MCF 10A (cell line): ENCODE data around the gene ACOXL. TPM values are rescaled to one million over a fixed set of nuclear protein-coding genes. Genes with fewer than 3 reads are reported as not detected.

Experiments
- BruUV-seq: library from RNA; stranded (reverse); fragments of 400-500 nt; replicated peaks from 2 replicates; lab custom pipeline; 2021; lab: Mats Ljungman, UMichigan
- CTCF ChIA-PET: fragments of 300-600 bp; sonication (Branson Sonifier 250); formaldehyde crosslinking; extraction: SDS; loops from one replicate; lab custom pipeline; 2021; ENCODE audit warnings: antibody characterized with exemption, inconsistent platforms; lab: Yijun Ruan, JAX
- POLR2A ChIA-PET: fragments of 300-600, 350-650 bp; sonication (Branson Sonifier 250); formaldehyde crosslinking; extraction: SDS; loops from one replicate; lab custom pipeline; 2020; ENCODE audit warnings: antibody characterized with exemption, inconsistent platforms; lab: Yijun Ruan, JAX
- DNase-seq: peaks from one replicate; pipeline ENCODE4 v3.0.0-alpha.2; 2018; ENCODE audit not compliant: unreplicated experiment
- H3K27ac Mint-ChIP-seq: one replicate; pipeline ENCODE4 v1.8.0; 2022; ENCODE audit warnings: mild to moderate bottlenecking, low read depth, mixed read lengths; ENCODE audit not compliant: unreplicated experiment
- H3K27me3 Mint-ChIP-seq: one replicate; pipeline ENCODE4 v1.8.0; 2022; ENCODE audit warnings: mixed read lengths; ENCODE audit not compliant: insufficient read depth, unreplicated experiment
- H3K36me3 Mint-ChIP-seq: one replicate; pipeline ENCODE4 v1.8.0; 2022; ENCODE audit warnings: mild to moderate bottlenecking, moderate library complexity, mixed read lengths; ENCODE audit not compliant: insufficient read depth, unreplicated experiment
- H3K4me1 Mint-ChIP-seq: one replicate; pipeline ENCODE4 v1.8.0; 2022; ENCODE audit warnings: mixed read lengths; ENCODE audit not compliant: insufficient read depth, unreplicated experiment
- H3K4me3 Mint-ChIP-seq: one replicate; pipeline ENCODE4 v1.8.0; 2022; ENCODE audit warnings: mild to moderate bottlenecking, moderate library complexity, mixed read lengths; ENCODE audit not compliant: unreplicated experiment
- H3K9me3 Mint-ChIP-seq: one replicate; pipeline ENCODE4 v1.8.0; 2022; ENCODE audit warnings: mixed read lengths; ENCODE audit not compliant: unreplicated experiment
- CTCF ChIP-seq: fragments of 200-600 bp; IDR thresholded peaks from one replicate; pipeline ENCODE4 v1.8.0; 2022; ENCODE audit warnings: antibody characterized with exemption, mild to moderate bottlenecking; ENCODE audit not compliant: unreplicated experiment
- intact Hi-C: fragments of 100-400 bp; cut with micrococcal nuclease; formaldehyde crosslinking; loops from 2 replicates; pipeline ENCODE4 v1.14.1; 2022
- total RNA-seq: library from RNA; stranded (reverse); gene quantifications from 2 replicates; pipeline ENCODE4 v1.2.3, GENCODE V29; 2022

The ACOXL gene
- total RNA-seq, 1 experiment from 2014 or later = not detected

DNA sequence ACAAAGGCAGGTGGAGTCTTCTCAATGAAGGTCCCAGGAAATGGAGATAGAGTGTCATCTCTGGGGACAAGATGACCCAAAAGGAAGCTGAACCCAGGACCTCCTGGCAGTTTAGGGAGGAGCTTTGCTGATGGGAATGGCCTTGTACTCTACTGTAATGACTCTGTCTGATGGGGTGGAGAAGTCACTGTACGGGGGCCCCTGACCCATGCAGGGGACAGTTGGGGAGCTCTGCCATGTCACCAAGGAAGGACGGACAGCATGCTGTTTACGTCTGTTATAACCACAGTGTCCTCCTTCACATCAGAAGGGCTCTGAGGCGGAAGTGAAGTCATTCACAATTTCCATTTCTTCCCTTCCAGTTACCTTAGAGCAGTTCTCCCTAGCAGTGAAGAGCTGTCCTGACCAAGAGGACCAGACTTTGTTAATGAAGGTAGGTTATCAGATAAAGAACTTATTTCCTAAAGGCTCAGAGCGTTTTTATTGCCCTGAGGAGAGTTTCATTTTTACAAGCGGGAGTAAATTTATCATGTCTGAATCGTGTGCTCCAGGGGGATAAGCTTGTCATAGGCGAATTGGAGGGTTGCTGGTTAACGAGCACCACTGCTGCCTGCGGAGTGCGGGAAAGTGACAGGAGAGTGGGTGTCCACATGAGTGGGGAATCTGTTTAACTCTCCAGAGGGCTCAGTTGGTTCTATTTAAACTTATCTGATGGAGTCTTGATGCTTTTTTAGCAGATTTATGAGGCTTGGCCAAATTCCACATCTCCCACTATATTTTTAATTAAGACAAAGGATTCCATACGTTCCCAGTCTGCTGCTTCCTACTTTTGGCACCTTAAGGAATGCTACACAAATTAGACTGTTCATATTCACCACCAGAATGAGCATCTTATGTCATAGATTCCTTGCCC, 316.7 kb downstream of the ACOXL start:
- DNase-seq = no peak
- H3K4me1 Mint-ChIP-seq = no peaks in the 10 kb centered on the region
- no peaks in the 10 kb centered on the region for H3K9me3 Mint-ChIP-seq
- TF ChIP-seq CTCF = no peak
- ChIA-PET CTCF (interaction anchor here (0.5 kb wide), 1 partner anchor 26 kb away, joined by 3 read pairs; no protein-coding TSS in a partner anchor), POLR2A (interaction anchor here (0.7 kb wide), 1 partner anchor 16 kb away, joined by 3 read pairs; no protein-coding TSS in a partner anchor)
- H3K4me3 Mint-ChIP-seq = no peak overlapping the region
- H3K36me3 Mint-ChIP-seq = no peaks in the 10 kb centered on the region
- intact Hi-C loops = no loop called here
- no TSS peak for BruUV-seq
- H3K27ac Mint-ChIP-seq = no peak overlapping the region
- H3K27me3 Mint-ChIP-seq = peaks cover 79% of the 10 kb centered on the region

GRCh38 chr2:111049792-111050640, 317.6 kb downstream of the ACOXL start:
- Mint-ChIP-seq H3K36me3 (no peaks in the 10 kb centered on the region), H3K27me3 (peaks cover 88% of the 10 kb centered on the region), H3K4me3 (no peak overlapping the region), H3K4me1 (no peaks in the 10 kb centered on the region), H3K27ac (no peak overlapping the region), H3K9me3 (no peaks in the 10 kb centered on the region)
- CTCF ChIA-PET = interaction anchor here (0.5 kb wide), 1 partner anchor 27 kb away, joined by 3 read pairs; no protein-coding TSS in a partner anchor
- POLR2A ChIA-PET = interaction anchor here (0.7 kb wide), 1 partner anchor 17 kb away, joined by 3 read pairs; no protein-coding TSS in a partner anchor
- no peak for TF ChIP-seq CTCF
- intact Hi-C loops = no loop called here
- no peak for DNase-seq
- BruUV-seq = no TSS peak

DNA sequence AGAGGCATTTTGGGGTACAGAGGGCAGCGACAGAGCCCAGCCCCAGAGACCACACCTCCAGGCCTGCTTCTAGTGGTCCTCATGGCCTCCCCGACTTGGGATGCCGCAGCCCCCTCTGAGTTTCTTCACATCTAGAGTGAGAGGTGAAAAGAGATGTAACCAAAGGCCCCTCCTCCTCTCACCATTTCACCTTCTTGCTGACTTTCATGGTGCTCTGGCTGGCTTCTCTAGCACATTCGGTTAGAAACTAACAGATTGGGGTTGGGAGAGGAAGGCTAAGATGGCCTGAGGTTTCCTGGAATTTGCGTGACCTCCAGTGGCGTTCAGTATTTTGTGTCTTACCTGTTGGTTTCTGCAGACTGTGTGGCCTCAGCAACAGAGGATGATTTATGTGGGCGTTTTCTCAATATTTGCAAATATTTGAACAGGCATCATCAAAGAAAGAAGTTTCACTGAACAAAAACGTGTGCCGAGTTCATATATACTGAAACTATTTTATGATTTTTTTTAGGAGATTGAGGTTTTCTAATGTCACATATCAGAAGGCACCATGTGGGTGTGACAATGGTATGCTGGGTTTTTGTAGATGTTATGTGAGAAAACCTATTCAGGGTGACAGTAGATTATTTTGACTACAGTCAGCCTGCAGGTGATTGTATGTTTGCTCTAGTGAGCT, 318.5 kb downstream of the ACOXL start:
- ChIA-PET CTCF (interaction anchor here (1.0 kb wide), 1 partner anchor 19 kb away, joined by 5 read pairs; no protein-coding TSS in a partner anchor), POLR2A (no interaction called here)
- intact Hi-C loops = no loop called here
- H3K4me1 Mint-ChIP-seq = no peaks in the 10 kb centered on the region
- no peak for DNase-seq
- H3K9me3 Mint-ChIP-seq = no peaks in the 10 kb centered on the region
- no peak overlapping the region for H3K27ac Mint-ChIP-seq
- no peak overlapping the region for H3K4me3 Mint-ChIP-seq
- TF ChIP-seq CTCF = no peak
- peaks cover 91% of the 10 kb centered on the region for H3K27me3 Mint-ChIP-seq
- no peaks in the 10 kb centered on the region for H3K36me3 Mint-ChIP-seq
- no TSS peak for BruUV-seq
